Activated CD8-positive, alpha-beta memory T cell treated with anti-CD3 and anti-CD28 coated beads, Interleukin-2, amount 50 U/mL, for 24 hours (primary cell): ENCODE data around the gene CLPTM1.
"Not testable (repeated sequence)": the region's sequence is repeated elsewhere in the genome, so short reads cannot be mapped to it uniquely, and the experiment has no call there.

Experiments
- DNase-seq: peaks from one replicate; pipeline ENCODE4 v3.0.0-alpha.2; 2020; ENCODE audit errors: extremely low read depth

The CLPTM1 gene

GRCh38 chr19:44954649-44955504, at the start of gene CLPTM1:
TSS of gene CLPTM1 (plus strand) at chr19:44955380. CDS start at chr19:44955396, 16 bp downstream.
- peak; percentile 91 for DNase-seq

DNA sequence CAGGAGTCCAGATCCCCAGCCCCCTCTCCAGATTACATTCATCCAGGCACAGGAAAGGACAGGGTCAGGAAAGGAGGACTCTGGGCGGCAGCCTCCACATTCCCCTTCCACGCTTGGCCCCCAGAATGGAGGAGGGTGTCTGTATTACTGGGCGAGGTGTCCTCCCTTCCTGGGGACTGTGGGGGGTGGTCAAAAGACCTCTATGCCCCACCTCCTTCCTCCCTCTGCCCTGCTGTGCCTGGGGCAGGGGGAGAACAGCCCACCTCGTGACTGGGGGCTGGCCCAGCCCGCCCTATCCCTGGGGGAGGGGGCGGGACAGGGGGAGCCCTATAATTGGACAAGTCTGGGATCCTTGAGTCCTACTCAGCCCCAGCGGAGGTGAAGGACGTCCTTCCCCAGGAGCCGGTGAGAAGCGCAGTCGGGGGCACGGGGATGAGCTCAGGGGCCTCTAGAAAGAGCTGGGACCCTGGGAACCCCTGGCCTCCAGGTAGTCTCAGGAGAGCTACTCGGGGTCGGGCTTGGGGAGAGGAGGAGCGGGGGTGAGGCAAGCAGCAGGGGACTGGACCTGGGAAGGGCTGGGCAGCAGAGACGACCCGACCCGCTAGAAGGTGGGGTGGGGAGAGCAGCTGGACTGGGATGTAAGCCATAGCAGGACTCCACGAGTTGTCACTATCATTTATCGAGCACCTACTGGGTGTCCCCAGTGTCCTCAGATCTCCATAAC, 49.6 kb upstream of the CLPTM1 start, which contains the start of gene APOE:
Gene APOE (plus strand): TSS at position 360 of the 724 bp plus-strand sequence. CDS start 829 bp downstream, outside the sequence.
- DNase-seq: no peak

- DNase-seq: no peak
Observed at GRCh38 chr19:44907613-44908012, 47.6 kb upstream of the CLPTM1 start.

DNA sequence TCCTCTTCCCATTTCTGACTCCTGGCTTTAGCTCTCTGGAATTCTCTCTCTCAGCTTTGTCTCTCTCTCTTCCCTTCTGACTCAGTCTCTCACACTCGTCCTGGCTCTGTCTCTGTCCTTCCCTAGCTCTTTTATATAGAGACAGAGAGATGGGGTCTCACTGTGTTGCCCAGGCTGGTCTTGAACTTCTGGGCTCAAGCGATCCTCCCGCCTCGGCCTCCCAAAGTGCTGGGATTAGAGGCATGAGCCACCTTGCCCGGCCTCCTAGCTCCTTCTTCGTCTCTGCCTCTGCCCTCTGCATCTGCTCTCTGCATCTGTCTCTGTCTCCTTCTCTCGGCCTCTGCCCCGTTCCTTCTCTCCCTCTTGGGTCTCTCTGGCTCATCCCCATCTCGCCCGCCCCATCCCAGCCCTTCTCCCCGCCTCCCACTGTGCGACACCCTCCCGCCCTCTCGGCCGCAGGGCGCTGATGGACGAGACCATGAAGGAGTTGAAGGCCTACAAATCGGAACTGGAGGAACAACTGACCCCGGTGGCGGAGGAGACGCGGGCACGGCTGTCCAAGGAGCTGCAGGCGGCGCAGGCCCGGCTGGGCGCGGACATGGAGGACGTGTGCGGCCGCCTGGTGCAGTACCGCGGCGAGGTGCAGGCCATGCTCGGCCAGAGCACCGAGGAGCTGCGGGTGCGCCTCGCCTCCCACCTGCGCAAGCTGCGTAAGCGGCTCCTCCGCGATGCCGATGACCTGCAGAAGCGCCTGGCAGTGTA, 46.9 kb upstream of the CLPTM1 start:
- DNase-seq: no peak

- no peak for DNase-seq
Observed at GRCh38 chr19:44908836-44909261, 46.3 kb upstream of the CLPTM1 start.

DNA sequence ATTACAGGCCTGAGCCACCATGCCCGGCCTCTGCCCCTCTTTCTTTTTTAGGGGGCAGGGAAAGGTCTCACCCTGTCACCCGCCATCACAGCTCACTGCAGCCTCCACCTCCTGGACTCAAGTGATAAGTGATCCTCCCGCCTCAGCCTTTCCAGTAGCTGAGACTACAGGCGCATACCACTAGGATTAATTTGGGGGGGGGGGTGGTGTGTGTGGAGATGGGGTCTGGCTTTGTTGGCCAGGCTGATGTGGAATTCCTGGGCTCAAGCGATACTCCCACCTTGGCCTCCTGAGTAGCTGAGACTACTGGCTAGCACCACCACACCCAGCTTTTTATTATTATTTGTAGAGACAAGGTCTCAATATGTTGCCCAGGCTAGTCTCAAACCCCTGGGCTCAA, 45.4 kb upstream of the CLPTM1 start:
- no peak for DNase-seq

DNA sequence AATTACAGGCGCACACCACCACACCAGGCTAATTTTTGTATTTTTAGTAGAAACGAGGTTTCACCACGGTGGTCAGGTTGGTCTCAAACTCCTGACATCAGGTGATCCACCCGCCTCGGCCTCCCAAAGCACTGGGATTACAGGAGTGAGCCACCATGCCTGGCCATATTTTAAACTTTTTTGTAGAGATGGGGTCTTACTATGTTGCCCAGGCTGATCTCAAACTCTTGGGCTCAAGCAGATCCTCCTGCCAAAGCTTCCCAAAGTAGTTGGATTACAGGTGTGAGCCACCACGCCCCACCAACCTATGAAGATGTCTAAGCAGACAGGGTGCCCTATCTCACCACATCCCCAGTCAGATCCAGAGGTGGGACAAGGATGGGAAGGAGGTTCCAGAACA, 43.3 kb upstream of the CLPTM1 start:
- not testable (repeated sequence) for DNase-seq

- no peak for DNase-seq
Observed at GRCh38 chr19:44912854-44913253, 42.3 kb upstream of the CLPTM1 start.

DNA sequence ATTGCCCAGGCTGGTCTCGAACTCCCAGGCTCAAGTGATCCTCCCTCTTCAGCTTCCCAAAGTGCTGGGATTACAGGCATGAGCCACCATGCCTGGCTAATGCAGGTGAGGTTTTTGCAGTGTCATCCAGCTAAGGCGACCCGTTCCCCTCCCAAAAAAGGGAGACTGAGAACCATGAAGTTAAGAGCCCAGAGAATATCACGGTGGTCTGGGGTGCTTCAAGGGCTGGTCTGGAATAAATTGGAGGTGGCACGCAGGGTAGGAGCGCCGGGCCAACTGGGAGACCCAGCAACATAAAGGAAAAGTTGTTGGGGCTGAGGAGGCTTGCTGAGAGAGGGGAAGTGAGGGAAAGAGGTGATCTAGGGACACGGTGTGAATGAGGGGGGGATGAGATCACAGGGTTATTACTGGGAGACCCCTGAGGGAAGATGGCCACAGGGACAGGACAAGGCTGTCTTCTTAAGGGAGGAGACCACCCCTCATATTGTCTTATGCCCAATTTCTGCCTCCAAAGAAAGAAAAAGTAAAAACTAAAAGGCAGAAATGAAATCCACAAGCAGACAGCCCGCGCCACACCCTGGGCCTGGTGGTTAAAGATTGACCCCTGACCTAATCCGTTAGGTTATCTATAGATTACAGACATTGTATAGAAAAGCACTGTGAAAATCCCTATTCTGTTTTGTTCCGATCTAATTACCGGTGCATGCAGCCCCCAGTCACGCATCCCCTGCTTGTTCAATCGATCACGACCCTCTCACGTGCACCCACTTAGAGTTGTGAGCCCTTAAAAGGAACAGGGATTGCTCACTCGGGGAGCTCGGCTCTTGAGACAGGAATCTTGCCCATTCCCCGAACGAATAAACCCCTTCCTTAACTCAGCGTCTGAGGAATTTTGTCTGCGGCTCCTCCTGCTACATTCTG, 41.4 kb upstream of the CLPTM1 start:
- DNase-seq: not testable (repeated sequence)

GRCh38 chr19:44914433-44915206, 40.6 kb upstream of the CLPTM1 start, which contains the start of gene APOC1:
TSS of gene APOC1 (plus strand) at chr19:44914608. CDS start at chr19:44914892, 284 bp downstream.
- DNase-seq: peak; percentile 46

DNA sequence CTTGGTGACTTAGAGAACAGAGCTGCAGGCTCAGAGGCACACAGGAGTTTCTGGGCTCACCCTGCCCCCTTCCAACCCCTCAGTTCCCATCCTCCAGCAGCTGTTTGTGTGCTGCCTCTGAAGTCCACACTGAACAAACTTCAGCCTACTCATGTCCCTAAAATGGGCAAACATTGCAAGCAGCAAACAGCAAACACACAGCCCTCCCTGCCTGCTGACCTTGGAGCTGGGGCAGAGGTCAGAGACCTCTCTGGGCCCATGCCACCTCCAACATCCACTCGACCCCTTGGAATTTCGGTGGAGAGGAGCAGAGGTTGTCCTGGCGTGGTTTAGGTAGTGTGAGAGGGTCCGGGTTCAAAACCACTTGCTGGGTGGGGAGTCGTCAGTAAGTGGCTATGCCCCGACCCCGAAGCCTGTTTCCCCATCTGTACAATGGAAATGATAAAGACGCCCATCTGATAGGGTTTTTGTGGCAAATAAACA, 30.9 kb upstream of the CLPTM1 start:
- no peak for DNase-seq

GRCh38 chr19:44925114-44925891, 29.9 kb upstream of the CLPTM1 start:
- DNase-seq: no peak

GRCh38 chr19:44926245-44927077, 28.7 kb upstream of the CLPTM1 start:
- DNase-seq: not testable (repeated sequence)

- DNase-seq: no peak
Observed at GRCh38 chr19:44927746-44928145, 27.4 kb upstream of the CLPTM1 start.

DNA sequence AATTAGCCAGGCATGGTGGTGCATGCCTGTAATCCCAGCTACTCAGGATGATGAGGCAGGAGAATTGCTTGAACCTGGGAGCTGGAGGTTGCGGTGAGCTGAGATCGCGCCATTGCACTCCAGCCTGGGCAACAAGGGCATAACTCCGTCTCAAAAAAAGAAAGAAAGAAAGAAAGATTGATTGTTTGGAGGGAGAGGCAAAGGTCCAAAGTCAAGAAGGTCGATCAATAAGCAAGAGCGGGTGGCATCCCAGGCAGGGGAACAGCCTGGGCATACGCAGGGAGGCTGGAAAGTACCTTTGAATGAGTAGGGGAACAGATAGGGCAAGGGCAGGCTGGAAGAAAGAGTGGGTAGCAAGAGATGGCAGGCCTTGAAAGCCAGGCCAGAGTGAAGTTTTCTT, 25.1 kb upstream of the CLPTM1 start:
- no peak for DNase-seq

GRCh38 chr19:44931541-44931940, 23.6 kb upstream of the CLPTM1 start:
- DNase-seq: no peak

GRCh38 chr19:44939668-44940067, 15.5 kb upstream of the CLPTM1 start:
- DNase-seq: no peak

- DNase-seq: no peak
Observed at GRCh38 chr19:44942067-44942571, 13.1 kb upstream of the CLPTM1 start, which contains the start of gene APOC4. TSS of gene APOC4 (plus strand) at chr19:44942237. CDS start at chr19:44942278, 41 bp downstream.
